ENCODE results near the gene PKM. TPM values are rescaled to one million over a fixed set of nuclear protein-coding genes. Genes with fewer than 3 reads are reported as not detected.

Gene PKM
- total and polyA plus RNA-seq, 3 donors from 2014 or later = 521 to 602 (median 530) TPM

- intact Hi-C loops (cut with DNase I; ENCODE audit: low total_unique reads) = loop anchor here (2.0 kb wide), 1 partner anchor 41 kb away; the partner anchor contains the start of gene PARP6
- WGBS, 2 donors = 0 to 2% methylated on average over 15 to 16 of the region's 16 CpGs
Measured at GRCh38 chr15:72231833-72232478, 966 bp upstream of the PKM start.

GRCh38 chr15:72230197-72231065, 559 bp downstream of the PKM start:
- WGBS, 2 donors = 0 to 1% methylated on average over 54 to 79 of the region's 79 CpGs
- Histone ChIP-seq H3K36me3 (ENCODE audit: low read depth, missing control alignments) (no peaks in the 10 kb centered on the region), H3K27me3 (no peaks in the 10 kb centered on the region), H3K4me3 (peak overlapping the region; percentile 84 to 93), H3K4me1 (peaks cover 47% of the 10 kb centered on the region), H3K27ac (peak overlapping the region; percentile 96), H3K9me3 (no peaks in the 10 kb centered on the region)
- TF ChIP-seq, protein P1, sequence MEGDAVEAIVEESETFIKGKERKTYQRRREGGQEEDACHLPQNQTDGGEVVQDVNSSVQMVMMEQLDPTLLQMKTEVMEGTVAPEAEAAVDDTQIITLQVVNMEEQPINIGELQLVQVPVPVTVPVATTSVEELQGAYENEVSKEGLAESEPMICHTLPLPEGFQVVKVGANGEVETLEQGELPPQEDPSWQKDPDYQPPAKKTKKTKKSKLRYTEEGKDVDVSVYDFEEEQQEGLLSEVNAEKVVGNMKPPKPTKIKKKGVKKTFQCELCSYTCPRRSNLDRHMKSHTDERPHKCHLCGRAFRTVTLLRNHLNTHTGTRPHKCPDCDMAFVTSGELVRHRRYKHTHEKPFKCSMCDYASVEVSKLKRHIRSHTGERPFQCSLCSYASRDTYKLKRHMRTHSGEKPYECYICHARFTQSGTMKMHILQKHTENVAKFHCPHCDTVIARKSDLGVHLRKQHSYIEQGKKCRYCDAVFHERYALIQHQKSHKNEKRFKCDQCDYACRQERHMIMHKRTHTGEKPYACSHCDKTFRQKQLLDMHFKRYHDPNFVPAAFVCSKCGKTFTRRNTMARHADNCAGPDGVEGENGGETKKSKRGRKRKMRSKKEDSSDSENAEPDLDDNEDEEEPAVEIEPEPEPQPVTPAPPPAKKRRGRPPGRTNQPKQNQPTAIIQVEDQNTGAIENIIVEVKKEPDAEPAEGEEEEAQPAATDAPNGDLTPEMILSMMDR (IDR thresholded peaks at IDR 0.05) = no peak
- no peak for TF ChIP-seq POLR2A (IDR thresholded peaks at IDR 0.05)
- intact Hi-C loops (cut with DNase I; ENCODE audit: low total_unique reads) = loop anchor here (2.0 kb wide), 1 partner anchor 42 kb away; the partner anchor contains the start of gene PARP6
- DNase-seq = peak; percentile 95

More at GRCh38 chr15:72231833-72232478, 966 bp upstream of the PKM start:
- Histone ChIP-seq H3K36me3 (ENCODE audit: low read depth, missing control alignments) (no peaks in the 10 kb centered on the region), H3K27ac (peak overlapping the region; percentile 96), H3K4me3 (peak overlapping the region; percentile 84 to 93), H3K4me1 (peaks cover 32% of the 10 kb centered on the region), H3K9me3 (no peaks in the 10 kb centered on the region), H3K27me3 (no peaks in the 10 kb centered on the region)
- TF ChIP-seq, protein P1 (IDR thresholded peaks at IDR 0.05) = no peak
- no peak for TF ChIP-seq POLR2A (IDR thresholded peaks at IDR 0.05)
- peak; percentile 76 for DNase-seq

DNA sequence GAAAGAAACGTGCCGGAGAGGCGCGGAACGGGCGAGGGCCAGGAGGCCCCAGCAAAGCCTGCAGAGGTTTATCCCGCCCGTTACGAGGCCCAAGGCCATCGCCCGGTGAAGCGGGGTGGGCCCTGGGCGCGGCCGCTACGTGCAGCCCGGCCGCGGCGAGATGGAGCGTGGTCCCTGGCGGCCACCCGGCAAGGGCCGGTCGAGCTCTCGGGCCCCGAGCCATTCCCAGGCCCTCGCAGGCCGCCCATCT, 1.1 kb downstream of the PKM start:
- H3K9me3 ChIP-seq = no peaks in the 10 kb centered on the region
- peak overlapping the region; percentile 96 for H3K27ac ChIP-seq
- H3K27me3 ChIP-seq = no peaks in the 10 kb centered on the region
- H3K4me3 ChIP-seq = peak overlapping the region; percentile 84 to 93
- no peaks in the 10 kb centered on the region for H3K36me3 ChIP-seq (ENCODE audit: low read depth, missing control alignments)
- intact Hi-C loops (cut with DNase I; ENCODE audit: low total_unique reads) = loop anchor here (2.0 kb wide), 1 partner anchor 43 kb away; the partner anchor contains the start of gene PARP6
- no peak for DNase-seq
- WGBS, 2 donors = 0 to 1% methylated on average over 18 to 29 of the region's 29 CpGs
- no peak for TF ChIP-seq POLR2A (IDR thresholded peaks at IDR 0.05)
- TF ChIP-seq, protein P1 (IDR thresholded peaks at IDR 0.05) = no peak
- H3K4me1 ChIP-seq = peaks cover 47% of the 10 kb centered on the region

GRCh38 chr15:72229076-72229946, 1.7 kb downstream of the PKM start:
- Histone ChIP-seq H3K27me3 (no peaks in the 10 kb centered on the region), H3K9me3 (no peaks in the 10 kb centered on the region), H3K4me3 (peak overlapping the region; percentile 84 to 93), H3K4me1 (peaks cover 47% of the 10 kb centered on the region), H3K27ac (peak overlapping the region; percentile 96), H3K36me3 (ENCODE audit: low read depth, missing control alignments) (no peaks in the 10 kb centered on the region)
- 3% methylated on average over 25 of the region's 25 CpGs for WGBS, 2 donors
- DNase-seq = no peak
- intact Hi-C loops (cut with DNase I; ENCODE audit: low total_unique reads) = no loop called here
- TF ChIP-seq POLR2A (IDR thresholded peaks at IDR 0.05) = no peak
- TF ChIP-seq, protein P1 (IDR thresholded peaks at IDR 0.05) = no peak
